Loucy (cell line): ENCODE measurements around the gene ELAVL1.

Source experiments
- H2AFZ ChIP-seq: fragments of 200-600 bp; sonication (generic); 2 replicates; pipeline ENCODE4 v1.6.0; 2016; ENCODE audit warnings: antibody characterized with exemption, mild to moderate bottlenecking, low read length, moderate library complexity
- H3F3A ChIP-seq: fragments of 200-600 bp; 2 replicates; pipeline ENCODE4 v1.6.0; 2016; ENCODE audit warnings: antibody characterized with exemption, low read depth, mild to moderate bottlenecking
- H3K27me3 ChIP-seq: fragments of 200-600 bp; sonication (generic); 2 replicates; pipeline ENCODE4 v1.6.1; 2014; ENCODE audit warnings: low read length, mild to moderate bottlenecking; ENCODE audit not compliant: insufficient read depth, poor library complexity, severe bottlenecking
- H3K36me3 ChIP-seq: fragments of 200-600 bp; sonication (generic); 2 replicates; pipeline ENCODE4 v1.6.1; 2016; ENCODE audit warnings: low read length; ENCODE audit not compliant: insufficient read depth
- H3K4me1 ChIP-seq: fragments of 200-600 bp; sonication (generic); 2 replicates; pipeline ENCODE4 v1.5.1; 2014; ENCODE audit warnings: low read length, mild to moderate bottlenecking; ENCODE audit not compliant: insufficient read depth, poor library complexity, severe bottlenecking
- H3K4me2 ChIP-seq: fragments of 200-600 bp; sonication (generic); 2 replicates; pipeline ENCODE4 v1.6.0; 2014; ENCODE audit warnings: antibody characterized with exemption, low read length, low read depth, mild to moderate bottlenecking; ENCODE audit not compliant: poor library complexity, severe bottlenecking
- H3K4me3 ChIP-seq: fragments of 200-600 bp; sonication (generic); 2 replicates; pipeline ENCODE4 v1.5.1; 2014; ENCODE audit warnings: low read length, mild to moderate bottlenecking, mixed read lengths; ENCODE audit not compliant: poor library complexity, severe bottlenecking
- H3K79me2 ChIP-seq: fragments of 200-600 bp; sonication (generic); 2 replicates; pipeline ENCODE4 v1.6.1; 2014; ENCODE audit warnings: low read length; ENCODE audit not compliant: insufficient read depth
- H3K9ac ChIP-seq: fragments of 200-600 bp; sonication (generic); 2 replicates; pipeline ENCODE4 v1.6.0; 2014; ENCODE audit warnings: mild to moderate bottlenecking, low read depth, low read length, moderate library complexity; ENCODE audit not compliant: poor library complexity, severe bottlenecking
- H3K9me2 ChIP-seq: fragments of 200-600 bp; sonication (generic); replicated peaks from 2 replicates; pipeline ENCODE4 v1.6.1; 2016; ENCODE audit warnings: low read depth, low read length, mixed read lengths
- H3K9me3 ChIP-seq: fragments of 200-600 bp; sonication (generic); 2 replicates; pipeline ENCODE4 v1.6.1; 2014; ENCODE audit warnings: mild to moderate bottlenecking, antibody characterized with exemption, low read length, low read depth; ENCODE audit not compliant: insufficient read depth
- H4K20me1 ChIP-seq: fragments of 200-600 bp; sonication (generic); 2 replicates; pipeline ENCODE4 v1.6.0; 2014; ENCODE audit warnings: antibody characterized with exemption, low read length, mild to moderate bottlenecking; ENCODE audit not compliant: insufficient read depth, poor library complexity, severe bottlenecking
- EZH2phosphoT487 ChIP-seq: fragments of 200-600 bp; IDR thresholded peaks from 2 replicates; pipeline ENCODE4 v1.6.1; 2018; ENCODE audit warnings: antibody characterized with exemption, mild to moderate bottlenecking, moderate library complexity, borderline replicate concordance
- TF ChIP-seq, protein P1 (sequence below): fragments of 200-600 bp; sonication (generic); conservative IDR thresholded peaks from 2 replicates; pipeline ENCODE4 v1.5.1; 2014; ENCODE audit warnings: mild to moderate bottlenecking, antibody characterized with exemption, low read length

The ELAVL1 gene

GRCh38 chr19:7999376-7999775, 6.1 kb downstream of the ELAVL1 start:
- Histone ChIP-seq H3K4me1 (peaks cover 32% of the 10 kb centered on the region), H3F3A (no peaks in the 10 kb centered on the region), H3K9ac (no peak overlapping the region), H2AFZ (no peak overlapping the region), H3K79me2 (peaks cover 100% of the 10 kb centered on the region), H4K20me1 (peaks cover 91% of the 10 kb centered on the region), H3K36me3 (peaks cover 16% of the 10 kb centered on the region; the same call in 1 of the 2 replicates), H3K9me2 (no peaks in the 10 kb centered on the region), H3K9me3 (no peaks in the 10 kb centered on the region), H3K4me2 (no peak overlapping the region), H3K4me3 (no peak overlapping the region), H3K27me3 (no peaks in the 10 kb centered on the region)
- TF ChIP-seq EZH2phosphoT487: no peak
- TF ChIP-seq, protein P1, sequence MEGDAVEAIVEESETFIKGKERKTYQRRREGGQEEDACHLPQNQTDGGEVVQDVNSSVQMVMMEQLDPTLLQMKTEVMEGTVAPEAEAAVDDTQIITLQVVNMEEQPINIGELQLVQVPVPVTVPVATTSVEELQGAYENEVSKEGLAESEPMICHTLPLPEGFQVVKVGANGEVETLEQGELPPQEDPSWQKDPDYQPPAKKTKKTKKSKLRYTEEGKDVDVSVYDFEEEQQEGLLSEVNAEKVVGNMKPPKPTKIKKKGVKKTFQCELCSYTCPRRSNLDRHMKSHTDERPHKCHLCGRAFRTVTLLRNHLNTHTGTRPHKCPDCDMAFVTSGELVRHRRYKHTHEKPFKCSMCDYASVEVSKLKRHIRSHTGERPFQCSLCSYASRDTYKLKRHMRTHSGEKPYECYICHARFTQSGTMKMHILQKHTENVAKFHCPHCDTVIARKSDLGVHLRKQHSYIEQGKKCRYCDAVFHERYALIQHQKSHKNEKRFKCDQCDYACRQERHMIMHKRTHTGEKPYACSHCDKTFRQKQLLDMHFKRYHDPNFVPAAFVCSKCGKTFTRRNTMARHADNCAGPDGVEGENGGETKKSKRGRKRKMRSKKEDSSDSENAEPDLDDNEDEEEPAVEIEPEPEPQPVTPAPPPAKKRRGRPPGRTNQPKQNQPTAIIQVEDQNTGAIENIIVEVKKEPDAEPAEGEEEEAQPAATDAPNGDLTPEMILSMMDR: no peak

DNA sequence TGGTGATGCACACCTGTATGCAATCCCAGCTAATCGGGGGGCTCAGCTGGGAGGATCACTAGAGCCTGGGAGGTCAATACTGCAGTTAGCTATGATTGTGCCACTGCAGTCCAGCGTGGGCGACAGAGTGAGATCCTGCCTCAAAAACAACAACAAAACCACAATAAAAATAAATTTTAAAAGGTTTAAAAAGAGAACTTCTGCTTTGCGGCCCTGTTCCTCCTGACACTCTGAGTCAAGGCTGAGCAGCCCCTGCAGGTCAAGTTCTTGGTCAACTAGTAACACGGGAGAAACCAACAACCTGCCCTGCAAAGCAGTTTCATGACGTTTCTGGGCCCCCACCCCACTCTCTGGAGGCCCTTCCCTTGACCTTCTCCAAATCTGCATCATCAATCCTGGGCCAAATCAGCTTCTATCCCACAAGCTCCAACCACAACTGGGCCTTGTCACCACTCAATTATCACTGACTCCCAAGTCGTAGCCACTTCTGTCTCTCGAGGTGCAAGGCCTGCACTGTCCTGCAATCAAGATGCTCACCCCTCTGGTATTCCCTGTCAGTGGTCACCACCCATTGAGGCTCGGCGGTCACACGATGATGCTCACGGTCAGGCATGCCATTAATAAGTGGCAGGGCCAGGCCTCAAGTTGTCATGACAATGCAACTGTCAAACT, 7.5 kb downstream of the ELAVL1 start:
- Histone ChIP-seq H3F3A (no peaks in the 10 kb centered on the region), H3K4me2 (no peak overlapping the region), H3K4me1 (peaks cover 23% of the 10 kb centered on the region), H2AFZ (no peak overlapping the region), H3K4me3 (no peak overlapping the region), H3K9ac (no peak overlapping the region), H3K79me2 (peaks cover 100% of the 10 kb centered on the region), H3K9me2 (no peaks in the 10 kb centered on the region), H3K27me3 (no peaks in the 10 kb centered on the region), H3K36me3 (peaks cover 19% of the 10 kb centered on the region; the same call in 1 of the 2 replicates), H4K20me1 (peaks cover 94% of the 10 kb centered on the region), H3K9me3 (no peaks in the 10 kb centered on the region)
- TF ChIP-seq, protein P1: no peak
- TF ChIP-seq EZH2phosphoT487: no peak

GRCh38 chr19:7996883-7997282, 8.6 kb downstream of the ELAVL1 start:
- H3K9ac ChIP-seq: no peak overlapping the region
- no peak overlapping the region for H2AFZ ChIP-seq
- H3K27me3 ChIP-seq: no peaks in the 10 kb centered on the region
- H3K9me2 ChIP-seq: no peaks in the 10 kb centered on the region
- H4K20me1 ChIP-seq: peaks cover 94% of the 10 kb centered on the region
- no peaks in the 10 kb centered on the region for H3F3A ChIP-seq
- peaks cover 29% of the 10 kb centered on the region; the same call in 1 of the 2 replicates for H3K36me3 ChIP-seq
- H3K9me3 ChIP-seq: no peaks in the 10 kb centered on the region
- no peak for TF ChIP-seq EZH2phosphoT487
- TF ChIP-seq, protein P1: no peak
- peaks cover 16% of the 10 kb centered on the region for H3K4me1 ChIP-seq
- H3K79me2 ChIP-seq: peaks cover 99% of the 10 kb centered on the region
- no peak overlapping the region for H3K4me3 ChIP-seq
- no peak overlapping the region for H3K4me2 ChIP-seq
